ENCODE data around the gene HUS1. TPM values are rescaled to one million over a fixed set of nuclear protein-coding genes. Genes with fewer than 3 reads are reported as not detected.
"Not testable (repeated sequence)": the region's sequence is repeated elsewhere in the genome, so short reads cannot be mapped to it uniquely, and the experiment has no call there.

Gene HUS1
- total RNA-seq, 1 donor from 2014 or later = 28.4 TPM

DNA sequence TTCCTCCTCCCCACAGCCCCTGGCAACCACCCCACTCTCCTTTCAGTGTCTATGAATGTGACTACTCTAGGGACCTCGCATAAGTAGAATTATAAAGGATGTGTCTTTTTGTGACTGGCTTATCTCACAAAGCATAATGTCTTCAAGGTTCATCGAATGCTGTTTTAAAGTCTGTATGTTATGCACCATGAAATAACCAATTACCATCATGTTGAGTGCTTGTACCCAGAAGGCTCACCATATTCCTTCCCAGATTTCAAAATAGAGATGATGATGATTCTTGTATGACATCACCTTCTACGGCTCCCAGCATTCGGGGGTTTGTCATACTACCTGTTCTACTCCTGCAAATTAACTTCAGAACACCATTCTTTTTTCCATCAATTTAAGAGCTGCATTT lies 43.1 kb downstream of the HUS1 start:
- ATAC-seq (no peak), DNase-seq (no peak)
- intact Hi-C loops (cut with micrococcal nuclease) = no loop called here

DNA sequence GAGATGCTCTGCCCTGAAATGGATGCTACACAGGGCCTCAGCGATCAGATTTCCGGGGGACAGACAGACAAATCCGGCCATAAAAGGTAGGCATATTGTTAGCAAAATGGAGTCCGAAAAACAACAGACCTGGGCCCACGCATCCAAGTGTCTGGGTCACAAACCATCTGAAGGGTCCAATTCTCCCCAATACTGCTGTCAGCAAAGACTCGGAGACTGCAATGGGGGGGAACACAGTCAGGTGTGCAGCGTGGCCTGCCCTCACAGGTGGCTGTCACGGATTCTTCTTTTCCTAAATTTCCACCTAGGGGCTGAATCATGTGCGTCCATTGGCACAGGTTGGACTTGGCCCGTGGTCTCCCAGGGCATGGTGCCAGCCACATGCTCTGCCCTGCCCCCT lies 44.1 kb downstream of the HUS1 start:
- intact Hi-C loops (cut with micrococcal nuclease) = no loop called here
- ATAC-seq (no peak), DNase-seq (no peak)

DNA sequence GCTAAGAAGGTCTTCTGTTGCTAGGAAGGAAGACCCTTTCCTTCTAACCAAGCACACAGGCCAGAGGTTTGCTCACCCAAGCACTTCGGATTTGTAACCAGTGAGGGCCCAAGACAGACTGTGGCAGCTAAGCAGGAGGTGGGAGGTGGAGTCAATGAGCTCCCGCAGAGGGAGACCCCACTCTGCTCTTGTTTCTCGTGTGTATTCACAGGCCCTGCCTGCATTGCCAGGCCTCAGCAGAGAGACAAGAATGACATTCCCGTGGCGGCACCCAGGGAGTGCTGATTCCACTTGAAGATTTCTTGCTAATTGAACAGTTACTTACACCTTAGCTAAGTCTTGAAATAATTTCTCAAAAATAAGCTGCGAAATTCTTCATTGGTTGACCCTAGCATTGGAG lies 44.6 kb downstream of the HUS1 start:
- intact Hi-C loops (cut with micrococcal nuclease) = no loop called here
- ATAC-seq (no peak), DNase-seq (no peak)

DNA sequence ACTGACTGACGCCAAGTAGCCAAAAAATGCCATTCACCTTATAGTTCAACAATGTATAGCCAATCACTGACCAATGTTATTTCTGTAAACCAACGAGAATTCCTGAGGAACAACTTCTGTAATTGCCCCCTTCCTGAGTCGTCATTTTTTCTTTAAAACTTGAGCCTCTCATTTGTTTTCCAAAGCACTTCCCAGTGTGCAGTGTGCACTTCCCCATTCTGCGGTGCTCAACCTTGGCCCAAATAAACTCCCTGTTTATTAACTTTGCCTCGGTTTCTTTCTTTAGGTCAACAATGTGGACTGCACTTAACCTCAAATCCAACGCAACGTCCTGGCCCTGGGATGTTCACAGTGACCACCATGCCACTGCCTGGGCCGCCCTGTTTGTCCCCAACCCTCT lies 46.2 kb downstream of the HUS1 start:
- no peak for DNase-seq
- intact Hi-C loops (cut with micrococcal nuclease) = no loop called here
- ATAC-seq = no peak

DNA sequence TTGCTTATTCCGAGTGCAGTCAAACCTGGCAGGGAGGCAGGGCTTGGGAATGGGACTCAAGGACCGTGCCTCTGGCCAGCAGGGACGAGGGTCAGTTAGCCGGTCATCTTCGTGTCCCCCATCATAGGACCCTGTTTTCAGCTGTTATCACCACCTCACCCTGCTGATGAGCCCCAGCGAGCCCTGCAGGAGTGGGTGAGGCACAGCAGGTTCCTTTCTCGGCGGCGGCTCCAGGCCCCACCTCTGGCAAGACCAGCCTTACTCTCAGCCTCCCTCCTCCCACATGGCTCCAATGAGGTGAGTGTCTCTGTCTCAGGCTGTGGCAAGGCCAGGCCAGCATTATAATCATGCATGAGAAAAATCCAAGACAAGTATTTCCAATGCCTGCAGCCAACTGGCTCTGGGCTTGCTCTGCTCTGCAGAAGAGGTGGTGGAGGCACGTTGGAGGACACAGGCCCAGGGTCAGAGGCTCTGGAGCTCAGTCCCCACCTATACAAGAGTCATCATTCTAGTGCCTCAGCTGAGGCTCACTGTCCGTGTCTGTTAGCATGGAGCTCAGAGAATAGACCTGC lies 46.9 kb downstream of the HUS1 start:
- DNase-seq = no peak
- intact Hi-C loops (cut with micrococcal nuclease) = no loop called here
- ATAC-seq = peak; percentile 67

DNA sequence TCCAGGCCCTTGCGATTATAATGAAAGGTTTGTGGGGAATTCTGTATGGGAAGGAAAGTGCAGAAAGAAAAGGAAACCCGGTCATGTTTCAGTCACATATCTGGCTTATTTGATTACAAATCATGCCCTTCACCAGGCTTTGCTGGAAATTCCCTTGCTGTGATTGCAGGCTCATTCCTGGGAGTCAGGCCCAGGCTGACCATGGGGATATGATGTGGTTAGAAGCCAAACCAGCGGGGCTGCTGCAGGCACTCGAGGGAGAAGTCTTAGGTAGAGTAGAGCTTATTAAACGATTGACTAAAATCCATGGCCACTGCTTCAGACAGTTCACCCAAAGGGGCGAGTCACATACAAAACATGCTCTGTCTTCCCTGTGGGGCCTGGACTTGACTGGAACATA lies 47.4 kb downstream of the HUS1 start:
- ATAC-seq (peak; percentile 12), DNase-seq (no peak)
- intact Hi-C loops (cut with micrococcal nuclease) = no loop called here

DNA sequence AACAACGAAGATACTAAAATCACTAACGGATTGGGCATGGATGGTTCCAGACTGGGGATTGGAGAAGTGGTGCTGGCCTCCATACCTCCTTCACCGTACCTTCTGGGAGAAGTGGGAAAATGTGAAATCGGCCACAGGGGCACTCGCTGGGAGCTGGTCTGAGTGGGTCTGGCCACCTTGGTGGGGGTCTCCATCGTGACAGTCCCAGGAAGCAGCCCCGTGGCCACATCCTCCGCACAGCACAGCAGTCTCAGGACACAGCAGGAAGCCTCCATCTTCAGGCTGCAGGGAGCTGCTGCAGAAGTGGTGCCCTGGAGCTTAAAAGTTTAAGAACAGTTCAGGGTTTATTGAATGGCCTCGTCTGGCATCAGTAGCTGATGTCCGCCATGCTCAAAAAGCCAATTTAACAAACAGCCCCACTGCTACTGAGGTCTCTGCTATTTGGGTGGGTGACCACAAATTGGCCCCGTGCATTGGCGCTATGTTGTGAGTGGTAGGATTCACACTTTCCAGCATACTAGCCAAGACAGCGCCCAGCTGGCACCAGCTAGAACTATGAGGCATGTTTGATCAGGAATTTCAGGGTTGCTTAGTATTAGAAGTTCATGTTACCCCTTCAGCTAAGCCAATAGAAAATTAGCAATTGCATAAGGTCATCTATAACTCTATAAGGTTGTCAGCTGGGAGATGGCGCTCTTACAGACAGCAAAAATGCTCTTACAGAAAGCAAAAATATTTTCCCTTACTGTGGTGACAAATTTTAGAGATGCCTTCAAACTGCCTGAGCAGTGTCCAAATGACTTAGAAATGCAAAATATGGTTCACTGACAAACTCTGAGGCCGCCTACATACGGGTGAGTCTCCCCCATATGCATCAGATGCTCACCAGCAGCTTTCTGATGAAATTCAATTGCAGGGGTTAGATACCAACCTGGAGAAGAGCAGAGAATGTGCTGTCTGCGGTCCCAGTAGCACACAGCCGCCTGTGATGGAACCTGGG lies 48.1 kb downstream of the HUS1 start:
- ATAC-seq = no peak
- intact Hi-C loops (cut with micrococcal nuclease) = no loop called here

DNA sequence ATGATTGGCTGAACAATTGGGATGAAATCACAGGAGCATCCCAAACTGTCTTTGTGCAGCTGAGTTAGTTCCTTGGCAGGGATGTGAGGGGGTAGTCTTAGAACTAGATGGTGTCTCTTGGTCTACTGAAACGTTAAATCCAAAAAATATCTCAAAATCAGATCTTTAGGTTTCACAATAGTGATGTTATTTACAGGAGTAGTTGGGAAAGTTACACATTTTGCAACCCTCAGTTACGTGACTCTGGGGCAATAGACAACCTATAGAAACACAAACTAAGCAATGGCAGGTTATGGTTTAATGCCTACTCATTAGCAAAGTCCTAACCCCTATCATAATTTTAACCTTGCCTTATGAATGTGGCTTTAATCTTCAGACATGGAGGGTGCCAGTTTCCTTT lies 55.1 kb downstream of the HUS1 start:
- no peak for ATAC-seq
- no peak for DNase-seq
- intact Hi-C loops (cut with micrococcal nuclease) = no loop called here

More for the DNA sequence above, 48.1 kb downstream of the HUS1 start:
- DNase-seq = no peak

DNA sequence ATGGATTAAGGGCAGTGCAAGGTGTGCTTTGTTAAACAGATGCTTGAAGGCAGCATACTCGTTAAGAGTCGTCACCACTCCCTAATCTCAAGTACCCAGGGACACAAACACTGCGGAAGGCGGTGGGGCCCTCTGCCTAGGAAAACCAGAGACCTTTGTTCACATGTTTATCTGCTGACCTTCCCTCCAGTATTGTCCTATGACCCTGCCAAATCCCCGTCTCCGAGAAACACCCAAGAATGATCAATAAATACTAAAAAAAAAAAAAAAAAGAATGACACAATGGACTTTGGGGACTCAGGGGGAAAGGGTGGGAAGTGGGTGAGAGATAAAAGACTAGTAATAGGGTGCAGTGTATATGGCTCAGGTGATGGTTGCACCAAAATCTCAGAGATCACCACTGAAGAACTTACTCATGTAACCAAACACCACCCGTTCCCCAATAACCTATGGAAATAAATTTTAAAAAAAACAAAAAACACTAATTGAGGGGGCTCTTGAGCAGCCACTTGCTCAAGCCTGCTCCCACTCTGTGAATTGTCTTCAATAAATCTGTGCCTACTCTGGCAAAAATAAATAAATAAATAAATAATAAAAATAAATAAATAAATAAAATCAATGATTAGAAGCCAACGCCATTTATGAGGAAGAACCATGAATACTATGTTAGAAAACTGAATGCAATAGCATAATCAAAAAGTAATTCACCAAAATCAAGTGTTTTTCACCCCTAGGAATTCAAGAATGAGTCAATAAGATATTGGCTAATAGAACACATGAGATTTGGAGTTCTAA lies 56.1 kb downstream of the HUS1 start:
- intact Hi-C loops (cut with micrococcal nuclease); ATAC-seq; DNase-seq: not testable (repeated sequence)

DNA sequence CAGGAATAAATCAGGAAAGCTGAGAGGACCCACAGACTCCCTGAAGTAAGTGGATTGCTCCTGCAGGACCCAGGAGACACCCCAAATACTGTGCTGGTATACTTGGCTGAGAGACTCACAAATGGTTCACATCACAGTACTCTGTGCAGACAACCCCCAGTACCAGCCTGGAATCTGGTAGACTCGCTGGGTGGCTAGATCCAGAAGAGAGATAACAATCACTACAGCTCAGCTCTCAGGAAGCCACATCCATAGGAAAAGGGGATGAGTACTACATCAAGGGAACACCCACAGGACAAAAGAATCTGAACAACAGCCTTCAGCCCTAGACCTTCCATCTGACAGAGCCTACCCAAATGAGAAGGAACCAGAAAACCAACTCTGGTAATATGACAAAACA lies 62.9 kb downstream of the HUS1 start:
- intact Hi-C loops (cut with micrococcal nuclease); ATAC-seq; DNase-seq: not testable (repeated sequence)

DNA sequence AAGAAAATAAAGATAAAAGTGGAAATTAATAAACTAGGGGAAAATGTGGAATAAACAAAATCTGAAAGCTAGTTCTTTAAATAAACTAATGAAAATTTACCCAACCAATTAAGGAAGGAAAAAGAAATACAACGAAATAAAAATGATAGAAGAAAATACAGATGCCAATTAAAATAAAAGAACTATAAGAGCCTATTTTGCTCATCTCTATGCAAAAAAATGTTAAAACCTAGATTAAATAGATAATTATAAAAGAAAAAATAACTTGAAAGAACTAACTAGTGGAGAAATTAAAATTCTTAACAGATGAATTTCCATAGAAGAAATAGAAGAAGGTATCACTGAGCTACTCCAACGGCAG lies 63.8 kb downstream of the HUS1 start:
- DNase-seq (no peak), ATAC-seq (no peak)
- intact Hi-C loops (cut with micrococcal nuclease) = no loop called here

DNA sequence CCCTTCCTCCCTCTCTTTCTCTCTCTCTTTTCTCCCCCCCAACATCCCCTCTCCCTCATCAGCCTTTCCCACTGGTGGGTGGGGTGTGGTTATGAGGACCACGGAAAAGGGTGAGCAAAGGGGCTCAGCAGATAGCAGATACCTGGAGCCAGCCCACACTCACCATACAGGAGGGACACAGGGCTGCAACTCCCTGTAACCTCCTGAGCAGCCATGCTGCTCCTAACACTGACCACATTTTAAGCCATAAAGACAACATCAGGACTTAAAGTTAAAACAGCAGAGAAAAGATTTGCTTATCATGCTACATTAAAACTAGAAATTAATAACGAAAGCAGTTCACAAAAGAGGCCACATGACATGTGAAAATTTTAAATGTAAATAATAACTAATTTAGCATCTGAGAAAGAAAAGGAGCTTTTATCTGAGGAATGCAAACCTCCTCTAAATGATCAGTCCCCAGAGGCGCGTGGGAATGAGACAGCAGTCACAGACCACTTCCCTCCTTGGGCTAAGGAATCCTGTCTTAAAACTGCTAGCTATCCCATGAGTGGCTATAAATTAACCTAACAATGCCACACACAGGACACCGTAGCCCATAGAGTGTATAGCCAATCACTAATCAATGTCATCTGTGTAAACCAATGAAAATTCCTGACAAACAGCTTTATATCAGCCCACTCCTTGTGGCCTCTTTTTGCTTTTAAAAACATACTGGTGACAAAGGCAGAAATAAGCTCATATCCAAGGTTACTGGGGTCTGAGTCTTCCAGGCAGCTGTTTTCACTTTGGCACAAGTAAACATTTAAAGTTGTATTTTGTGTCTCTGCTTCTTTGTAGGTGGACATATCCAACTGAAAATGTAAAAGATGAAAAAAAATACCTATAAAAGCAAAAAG lies 64.4 kb downstream of the HUS1 start:
- intact Hi-C loops (cut with micrococcal nuclease) = no loop called here
- no peak for DNase-seq
- no peak for ATAC-seq

Other genes with a start within 250 kb of the HUS1 start
- gene PKD1L1, start 31.1 kb downstream of the HUS1 start, total RNA-seq = 2.8 TPM
- not detected for gene SUN3, start 49.5 kb upstream of the HUS1 start, total RNA-seq
- gene C7orf57, start 55.9 kb upstream of the HUS1 start, total RNA-seq = not detected
- 20.9 TPM for gene UPP1, start 109.7 kb upstream of the HUS1 start, total RNA-seq
- 0.20 TPM for gene ABCA13, start 191.8 kb upstream of the HUS1 start, total RNA-seq